Liver (tissue), 9 donors: ENCODE data around the gene CAPN7. TPM values are rescaled to one million over a fixed set of nuclear protein-coding genes. Genes with fewer than 3 reads are reported as not detected.

ENCODE experiments used
- DNase-seq: peaks from one replicate; pipeline ENCODE4 v3.0.0-alpha.2; 2017; ENCODE audit warnings: low spot score
- H3K27ac ChIP-seq, 2 donors: one replicate each; pipeline ENCODE4 v1.7.0; 2013; ENCODE audit warnings: inconsistent platforms in 2 of 2, low read length in 2 of 2, control low read depth in 1 of 2, low read depth in 1 of 2, mild to moderate bottlenecking in 1 of 2
- H3K27me3 ChIP-seq, 4 donors: one replicate each; pipeline versions ENCODE4 v1.6.1 to v1.7.0; 2013; ENCODE audit warnings: low read length in 3 of 4, inconsistent platforms in 1 of 4, mild to moderate bottlenecking in 1 of 4, moderate library complexity in 1 of 4; ENCODE audit not compliant: control insufficient read depth in 4 of 4, insufficient read depth in 4 of 4
- H3K36me3 ChIP-seq, 4 donors: one replicate each; pipeline versions ENCODE4 v1.6.1 to v1.7.0; 2013; ENCODE audit warnings: low read length in 3 of 4, mild to moderate bottlenecking in 3 of 4, low read depth in 1 of 4, moderate library complexity in 1 of 4; ENCODE audit not compliant: control insufficient read depth in 4 of 4, insufficient read depth in 3 of 4
- H3K4me1 ChIP-seq, 4 donors: one replicate each; pipeline versions ENCODE4 v1.6.1 to v1.7.0; 2013; ENCODE audit warnings: low read length in 3 of 4, mild to moderate bottlenecking in 3 of 4, moderate library complexity in 1 of 4; ENCODE audit not compliant: control insufficient read depth in 4 of 4, insufficient read depth in 4 of 4
- H3K4me3 ChIP-seq, 3 donors: one replicate each; pipeline versions ENCODE4 v1.6.1 to v1.7.0; 2013; ENCODE audit warnings: low read length in 3 of 3, control low read depth in 1 of 3, low read depth in 1 of 3, mild to moderate bottlenecking in 1 of 3
- H3K9ac ChIP-seq, 2 donors: one replicate each; pipeline ENCODE4 v1.7.0; 2013; ENCODE audit warnings: low read length in 2 of 2, mild to moderate bottlenecking in 2 of 2, moderate library complexity in 2 of 2, control low read depth in 1 of 2, low read depth in 1 of 2
- H3K9me3 ChIP-seq, 4 donors: one replicate each; pipeline versions ENCODE4 v1.6.1 to v1.7.0; 2013; ENCODE audit warnings: low read length in 3 of 4; ENCODE audit not compliant: control insufficient read depth in 4 of 4
- ATF3 ChIP-seq: IDR thresholded peaks from 2 replicates; pipeline ENCODE4 v1.6.1; 2016; ENCODE audit warnings: antibody characterized with exemption
- CTCF ChIP-seq: fragments of 150-350 bp; IDR thresholded peaks from 2 replicates; pipeline ENCODE4 v1.5.1; 2017; ENCODE audit warnings: improper control_type of control experiment, low read depth, low read length; ENCODE audit not compliant: missing input control
- FOXA1 ChIP-seq: IDR thresholded peaks from 2 replicates; pipeline ENCODE4 v1.6.1; 2016; ENCODE audit warnings: antibody characterized with exemption
- FOXA2 ChIP-seq: IDR thresholded peaks from 2 replicates; pipeline ENCODE4 v1.6.1; 2016; ENCODE audit warnings: antibody characterized with exemption
- GABPA ChIP-seq, 2 donors: IDR thresholded peaks in 1 of 2; conservative IDR thresholded peaks in 1 of 2; 2 replicates each; pipeline ENCODE4 v1.6.1; 2016; ENCODE audit warnings: antibody characterized with exemption in 2 of 2, mild to moderate bottlenecking in 1 of 2, moderate library complexity in 1 of 2
- HNF4A ChIP-seq, 2 donors: conservative IDR thresholded peaks; 2 replicates each; pipeline ENCODE4 v1.6.1; 2016; ENCODE audit warnings: antibody characterized with exemption in 2 of 2, mild to moderate bottlenecking in 2 of 2
- JUND ChIP-seq, 2 donors: IDR thresholded peaks; 2 replicates each; pipeline ENCODE4 v1.6.1; 2016; ENCODE audit warnings: antibody characterized with exemption in 2 of 2
- MAX ChIP-seq: IDR thresholded peaks from 2 replicates; pipeline ENCODE4 v1.6.1; 2016; ENCODE audit warnings: antibody characterized with exemption
- NR2F2 ChIP-seq: IDR thresholded peaks from 2 replicates; pipeline ENCODE4 v1.6.1; 2016; ENCODE audit warnings: antibody characterized with exemption
- RAD21 ChIP-seq, 2 donors: IDR thresholded peaks; 2 replicates each; pipeline ENCODE4 v1.6.1; 2016; ENCODE audit warnings: antibody characterized with exemption in 2 of 2, mild to moderate bottlenecking in 2 of 2
- RXRA ChIP-seq, 2 donors: IDR thresholded peaks; 2 replicates each; pipeline ENCODE4 v1.6.1; 2017 to 2018; ENCODE audit warnings: antibody characterized with exemption in 2 of 2, mild to moderate bottlenecking in 1 of 2
- TAF1 ChIP-seq: conservative IDR thresholded peaks from 2 replicates; pipeline ENCODE4 v1.6.1; 2016; ENCODE audit warnings: antibody characterized with exemption, mild to moderate bottlenecking
- YY1 ChIP-seq: IDR thresholded peaks from 2 replicates; pipeline ENCODE4 v1.6.1; 2016; ENCODE audit warnings: antibody characterized with exemption, mild to moderate bottlenecking
- WGBS: extraction: QIAGEN DNeasy Blood & Tissue Kit; methylation state at CpG from one replicate; pipeline ENCODE4 v1.1.7; 2013; 5-methylcytosine and 5-hydroxymethylcytosine counted together
- polyA plus RNA-seq, 2 donors: library from polyadenylated mRNA; stranded (reverse) in 1 of 2; unstranded in 1 of 2; fragments of 200-250 nt in 1 of 2; fragments of >200 nt in 1 of 2; fragmentation: Nextera tagmentation in 1 of 2; extraction: Ambion mirVana in 1 of 2; gene quantifications; one replicate each; pipeline versions ENCODE4 v1.2.1 to v1.2.3, GENCODE V29; 2013 to 2015
- total RNA-seq, 2 donors: library from RNA; depleted of rRNA; stranded (reverse); fragments of >200 nt; gene quantifications; one replicate each; pipeline ENCODE4 v1.2.3, GENCODE V29; 2014
- donor health status: healthy.
- donor health status: healthy.
- donor health status: healthy.
- donor health status: healthy.
- donor health status: healthy.

CAPN7 gene
- total and polyA plus RNA-seq, 4 donors: 9.5 to 41.9 (median 17.9) TPM

DNA sequence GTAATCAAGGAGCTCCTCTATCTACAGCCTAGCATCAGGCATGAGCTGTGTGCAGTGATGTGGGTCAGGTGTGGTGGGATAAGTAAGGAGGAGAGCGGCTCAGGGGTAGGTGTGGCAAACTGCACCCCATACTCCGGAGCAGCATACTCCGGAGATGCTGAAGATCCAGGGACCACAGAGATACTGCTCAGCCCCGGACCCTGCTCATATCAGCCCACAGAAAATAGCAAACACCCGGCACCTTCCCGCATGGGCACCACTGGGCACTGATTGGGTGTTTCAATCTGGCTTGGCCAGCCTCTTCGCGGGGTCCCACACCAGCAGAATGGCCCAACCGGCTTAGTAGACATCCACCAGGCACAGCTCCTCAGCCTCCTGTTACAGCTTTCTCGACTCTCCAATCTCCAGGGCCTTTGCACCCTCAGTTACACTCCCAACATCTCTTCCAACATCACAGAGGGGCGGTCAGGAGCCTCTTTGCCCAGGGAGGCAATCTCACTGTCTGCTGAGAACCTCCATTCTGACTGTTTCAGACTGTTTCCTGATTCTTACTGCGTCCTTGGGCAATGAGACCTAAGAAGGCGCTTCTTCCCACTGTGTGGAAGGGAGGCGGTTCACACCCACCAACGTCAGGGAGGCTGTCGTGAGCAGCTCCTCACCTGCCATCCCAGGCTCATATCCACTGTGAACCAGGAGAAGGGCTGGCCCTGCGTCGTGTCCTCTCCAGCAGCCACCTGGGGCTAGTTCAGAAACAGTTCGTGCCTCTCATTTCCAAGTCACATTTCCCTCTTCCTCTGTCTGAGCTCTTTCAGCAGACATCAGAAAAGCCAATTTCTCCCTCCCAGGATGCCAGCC is 59.8 kb downstream of the CAPN7 start (continued):
- TF ChIP-seq HNF4A (conservative IDR thresholded peaks at IDR 0.05) (no peak), RXRA (IDR thresholded peaks at IDR 0.05) (no peak), TAF1 (no peak), FOXA1 (no peak)

DNA sequence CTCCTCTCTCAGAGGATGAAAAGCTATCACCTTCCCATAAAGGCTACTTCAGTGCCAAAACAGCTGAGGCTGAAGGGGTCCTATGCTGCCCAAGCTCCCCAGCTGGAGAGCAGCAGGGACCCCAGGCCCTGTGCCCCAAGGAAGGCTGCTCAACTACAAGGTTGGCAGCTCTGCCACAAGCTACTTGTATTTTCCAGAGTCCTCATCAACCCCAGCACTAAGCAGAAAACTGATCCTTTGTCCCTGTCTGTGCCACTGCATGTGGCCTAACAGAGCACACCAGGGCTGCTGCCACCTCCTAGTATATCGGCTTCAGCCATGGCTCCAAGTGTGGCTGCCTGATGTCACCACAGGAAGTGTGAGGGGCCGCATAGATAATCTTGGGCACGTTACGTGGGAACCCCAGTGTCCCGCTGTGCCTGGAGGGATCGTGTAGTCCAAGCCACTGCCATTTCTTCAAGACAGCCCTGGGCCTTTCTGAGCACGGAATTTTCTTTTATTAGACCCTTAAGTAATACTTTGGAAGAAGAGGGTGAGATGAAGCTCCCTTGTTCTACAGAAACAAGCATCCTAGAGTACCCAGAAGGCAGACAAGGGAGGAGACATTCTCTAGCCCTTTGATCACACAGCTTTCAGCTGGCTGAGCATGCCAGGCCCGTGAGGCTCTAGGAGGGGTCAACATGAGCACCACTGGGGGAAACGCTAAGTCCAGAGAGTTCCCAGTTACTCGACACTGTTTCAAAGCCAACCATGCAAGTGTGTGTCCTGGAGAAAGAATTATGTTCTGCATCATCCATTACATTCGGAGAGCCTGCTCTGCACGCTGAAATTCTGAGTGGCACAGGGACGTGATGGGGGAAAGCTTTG is 60.7 kb downstream of the CAPN7 start:
- peaks cover 0 to 8% (median 2%) of the 10 kb centered on the region in 4 donors for H3K4me1 ChIP-seq
- 83% methylated on average over 13 of the region's 13 CpGs for WGBS
- TF ChIP-seq JUND (IDR thresholded peaks at IDR 0.05): no peak
- TF ChIP-seq MAX: no peak
- no peak for TF ChIP-seq TAF1
- TF ChIP-seq FOXA2: no peak
- TF ChIP-seq YY1: no peak
- no peak for TF ChIP-seq GABPA (IDR thresholded peaks at IDR 0.05 in 1 of 2, conservative IDR thresholded peaks at IDR 0.05 in 1 of 2)
- no peak for TF ChIP-seq FOXA1
- no peak for TF ChIP-seq ATF3
- TF ChIP-seq RXRA (IDR thresholded peaks at IDR 0.05): no peak
- TF ChIP-seq NR2F2: no peak
- no peak for TF ChIP-seq HNF4A (conservative IDR thresholded peaks at IDR 0.05)
- TF ChIP-seq CTCF: no peak
- TF ChIP-seq RAD21 (IDR thresholded peaks at IDR 0.05): no peak
- no peak overlapping the region for H3K9ac ChIP-seq
- H3K9me3 ChIP-seq: no peaks in the 10 kb centered on the region
- no peak overlapping the region for H3K27ac ChIP-seq
- H3K36me3 ChIP-seq: no peaks in the 10 kb centered on the region
- no peaks in the 10 kb centered on the region for H3K27me3 ChIP-seq
- no peak for DNase-seq
- no peak overlapping the region for H3K4me3 ChIP-seq

DNA sequence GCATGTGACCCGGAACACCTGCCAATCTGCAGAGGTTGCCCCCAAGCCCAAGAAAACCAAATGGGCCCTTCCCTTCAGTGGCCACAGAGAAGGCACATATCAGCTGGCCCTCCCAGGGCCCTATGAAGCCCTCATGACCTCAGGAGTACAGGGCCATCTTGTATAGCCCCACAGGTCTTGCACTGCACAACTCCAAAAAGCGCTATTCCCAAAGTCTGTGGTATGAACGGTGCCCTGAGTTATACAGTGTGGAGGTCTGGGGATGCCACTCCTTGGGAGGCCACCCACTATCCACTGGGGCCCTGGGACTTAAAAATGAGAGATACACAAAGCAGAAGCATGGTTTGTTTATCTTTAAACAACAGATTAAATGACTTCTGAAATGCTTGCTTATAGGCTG is 61.5 kb downstream of the CAPN7 start:
- H3K9me3 ChIP-seq: no peaks in the 10 kb centered on the region
- peaks cover 0 to 8% (median 2%) of the 10 kb centered on the region in 4 donors for H3K4me1 ChIP-seq
- H3K36me3 ChIP-seq: no peaks in the 10 kb centered on the region
- H3K27ac ChIP-seq: no peak overlapping the region
- TF ChIP-seq MAX: no peak
- H3K27me3 ChIP-seq: no peaks in the 10 kb centered on the region
- H3K4me3 ChIP-seq: no peak overlapping the region
- 92% methylated on average over 3 of the region's 3 CpGs for WGBS
- no peak for DNase-seq
- H3K9ac ChIP-seq: no peak overlapping the region
